Spinal cord (tissue), 10 donors: ENCODE measurements around the gene ATP8A2. TPM values are rescaled to one million over a fixed set of nuclear protein-coding genes. Genes with fewer than 3 reads are reported as not detected.

Experiments used
- DNase-seq, 6 donors: peaks; one replicate each; pipeline versions ENCODE4 v3.0.0 to v3.0.0-alpha.2; 2013 to 2015; ENCODE audit warnings: low spot score in 6 of 6, low read depth in 4 of 6
- H3K27ac ChIP-seq: one replicate; pipeline ENCODE4 v1.5.1; 2013; ENCODE audit warnings: low read depth, low read length, control low read depth
- H3K27me3 ChIP-seq: one replicate; pipeline ENCODE4 v1.6.1; 2013; ENCODE audit warnings: low read length; ENCODE audit not compliant: control insufficient read depth, insufficient read depth
- H3K36me3 ChIP-seq: one replicate; pipeline ENCODE4 v1.6.1; 2013; ENCODE audit warnings: low read length; ENCODE audit not compliant: control insufficient read depth, insufficient read depth
- H3K4me1 ChIP-seq: one replicate; pipeline ENCODE4 v1.6.1; 2013; ENCODE audit warnings: low read length; ENCODE audit not compliant: control insufficient read depth, insufficient read depth
- H3K4me3 ChIP-seq: one replicate; pipeline ENCODE4 v1.5.1; 2013; ENCODE audit warnings: low read depth, low read length, control low read depth
- H3K9me3 ChIP-seq: one replicate; pipeline ENCODE4 v1.6.1; 2013; ENCODE audit warnings: low read length; ENCODE audit not compliant: control insufficient read depth, insufficient read depth
- WGBS: methylation state at CpG from one replicate; pipeline ENCODE4 v1.1.5; 2013; ENCODE audit warnings: missing lambda C conversion rate; ENCODE audit not compliant: insufficient coverage; 5-methylcytosine and 5-hydroxymethylcytosine counted together
- long read RNA-seq, 4 donors: transcript quantifications; one replicate each; lab custom pipeline, GENCODE V29; 2026
- polyA plus RNA-seq, 2 donors: library from polyadenylated mRNA; unstranded; fragments of 120-200 nt; gene quantifications; one replicate each; pipeline ENCODE4 v1.2.1, GENCODE V29; 2013; ENCODE audit not compliant: insufficient read length in 2 of 2
- total RNA-seq, 2 donors: library from RNA; depleted of rRNA in 1 of 2; stranded (reverse); fragments of 120-200 nt in 1 of 2; fragments of >200 nt in 1 of 2; gene quantifications; one replicate each; pipeline versions ENCODE4 v1.2.3 to v1.2.4, GENCODE V29; 2013 to 2014
- donor health status: healthy.

The ATP8A2 gene
- total RNA-seq (10 to 100 TPM; 14.9 to 59.0 TPM), polyA plus RNA-seq (10 to 100 TPM; 26.4 to 29.6 TPM)
- long read RNA-seq, donor 1 = 0 reads
- long read RNA-seq, donor 2 = 0 reads
- long read RNA-seq, donor 3 = 0 reads
- long read RNA-seq, donor 4, partial matches to known transcripts = 5 of 18 reads
- long read RNA-seq, donor 4, other reads (novel, unspliced or antisense) = 13 of 18 reads

GRCh38 chr13:25371875-25372283 is at the start of gene ATP8A2:
Gene ATP8A2 (plus strand): TSS chr13:25371974. CDS start chr13:25372213, 239 bp downstream.
- peak in 3 of 6 donors; percentile 6 to 71 (median 23) for DNase-seq

GRCh38 chr13:25324100-25324499 is 47.7 kb upstream of the ATP8A2 start:
- H3K27me3 ChIP-seq = no peaks in the 10 kb centered on the region
- no peak for DNase-seq
- H3K9me3 ChIP-seq = no peaks in the 10 kb centered on the region
- H3K36me3 ChIP-seq = peaks cover 11% of the 10 kb centered on the region
- no peak overlapping the region for H3K4me3 ChIP-seq
- no peaks in the 10 kb centered on the region for H3K4me1 ChIP-seq
- H3K27ac ChIP-seq = no peak overlapping the region
- WGBS = 100% methylated on average over 1 of the region's 2 CpGs

More at GRCh38 chr13:25371875-25372283, at the start of gene ATP8A2:
- peaks cover 20% of the 10 kb centered on the region for H3K27me3 ChIP-seq
- H3K9me3 ChIP-seq = no peaks in the 10 kb centered on the region
- H3K36me3 ChIP-seq = no peaks in the 10 kb centered on the region
- peak within 1 kb of the TSS; percentile 40 for H3K4me3 ChIP-seq
- WGBS = under 1% methylated on average over 58 of the region's 58 CpGs
- H3K4me1 ChIP-seq = peaks cover 9% of the 10 kb centered on the region
- peak within 1 kb of the TSS; percentile 38 for H3K27ac ChIP-seq

- no peak overlapping the region for H3K4me3 ChIP-seq
- no CpG with 5 or more reads among the region's 4 CpGs for WGBS
- no peaks in the 10 kb centered on the region for H3K27me3 ChIP-seq
- H3K4me1 ChIP-seq = no peaks in the 10 kb centered on the region
- no peak overlapping the region for H3K27ac ChIP-seq
- H3K36me3 ChIP-seq = peaks cover 11% of the 10 kb centered on the region
- no peaks in the 10 kb centered on the region for H3K9me3 ChIP-seq
- no peak for DNase-seq
These were observed 42.1 kb upstream of the ATP8A2 start for GRCh38 chr13:25329706-25330105.

- Histone ChIP-seq H3K4me1 (no peaks in the 10 kb centered on the region), H3K36me3 (peaks cover 11% of the 10 kb centered on the region), H3K27ac (no peak overlapping the region), H3K27me3 (no peaks in the 10 kb centered on the region), H3K4me3 (no peak overlapping the region), H3K9me3 (no peaks in the 10 kb centered on the region)
- DNase-seq = no peak
- no CpG with 5 or more reads among the region's 1 CpG for WGBS
These were observed 41.2 kb upstream of the ATP8A2 start for GRCh38 chr13:25330541-25330940.

- Histone ChIP-seq H3K9me3 (no peaks in the 10 kb centered on the region), H3K36me3 (peaks cover 3% of the 10 kb centered on the region), H3K27me3 (no peaks in the 10 kb centered on the region), H3K4me3 (no peak overlapping the region), H3K4me1 (no peaks in the 10 kb centered on the region), H3K27ac (no peak overlapping the region)
- DNase-seq = no peak
- no CpG with 5 or more reads among the region's 3 CpGs for WGBS
These were observed 35.9 kb upstream of the ATP8A2 start for GRCh38 chr13:25335856-25336255.

- 100% methylated on average over 1 of the region's 2 CpGs for WGBS
- Histone ChIP-seq H3K4me3 (no peak overlapping the region), H3K9me3 (no peaks in the 10 kb centered on the region), H3K36me3 (peaks cover under 1% of the 10 kb centered on the region), H3K4me1 (no peaks in the 10 kb centered on the region), H3K27ac (no peak overlapping the region), H3K27me3 (no peaks in the 10 kb centered on the region)
- no peak for DNase-seq
These were observed 26.2 kb upstream of the ATP8A2 start for GRCh38 chr13:25345576-25345975.

- H3K4me1 ChIP-seq = no peaks in the 10 kb centered on the region
- no peak for DNase-seq
- H3K4me3 ChIP-seq = no peak overlapping the region
- H3K27me3 ChIP-seq = no peaks in the 10 kb centered on the region
- H3K36me3 ChIP-seq = no peaks in the 10 kb centered on the region
- H3K9me3 ChIP-seq = no peaks in the 10 kb centered on the region
- no CpG with 5 or more reads among the region's 2 CpGs for WGBS
- H3K27ac ChIP-seq = no peak overlapping the region
These were observed 24.6 kb upstream of the ATP8A2 start for GRCh38 chr13:25347151-25347550.

GRCh38 chr13:25351404-25351803 is 20.4 kb upstream of the ATP8A2 start:
- Histone ChIP-seq H3K4me3 (no peak overlapping the region), H3K9me3 (no peaks in the 10 kb centered on the region), H3K4me1 (no peaks in the 10 kb centered on the region), H3K36me3 (no peaks in the 10 kb centered on the region), H3K27ac (no peak overlapping the region), H3K27me3 (no peaks in the 10 kb centered on the region)
- no peak for DNase-seq
- no CpG with 5 or more reads among the region's 1 CpG for WGBS

- no peaks in the 10 kb centered on the region for H3K27me3 ChIP-seq
- no peaks in the 10 kb centered on the region for H3K4me1 ChIP-seq
- H3K27ac ChIP-seq = no peak overlapping the region
- DNase-seq = no peak
- no peaks in the 10 kb centered on the region for H3K36me3 ChIP-seq
- 81% methylated on average over 3 of the region's 3 CpGs for WGBS
- no peak overlapping the region for H3K4me3 ChIP-seq
- H3K9me3 ChIP-seq = no peaks in the 10 kb centered on the region
These were observed 19.5 kb upstream of the ATP8A2 start for GRCh38 chr13:25352230-25352629.

- no peaks in the 10 kb centered on the region for H3K9me3 ChIP-seq
- no peaks in the 10 kb centered on the region for H3K4me1 ChIP-seq
- no peak for DNase-seq
- H3K27me3 ChIP-seq = no peaks in the 10 kb centered on the region
- no peak overlapping the region for H3K27ac ChIP-seq
- WGBS = no CpG with 5 or more reads among the region's 4 CpGs
- H3K4me3 ChIP-seq = no peak overlapping the region
- no peaks in the 10 kb centered on the region for H3K36me3 ChIP-seq
These were observed 19.0 kb upstream of the ATP8A2 start for GRCh38 chr13:25352806-25353205.
